Measurements from ENCODE around the gene ZSWIM5. TPM values are rescaled to one million over a fixed set of nuclear protein-coding genes. Genes with fewer than 3 reads are reported as not detected.

The ZSWIM5 gene
- total and polyA plus RNA-seq, 9 of the 15 experiments (the other 6 are each of a cell fraction or from before 2014, with no cell fraction given): under 0.01 to 0.07 (median 0.03) TPM; not detected in 3

- no peak for ATAC-seq
- H3K4me1 ChIP-seq (replicated peaks in 1 of 2; ENCODE audit: control insufficient read depth in 2 of 2, insufficient read depth in 2 of 2, low read length in 2 of 2): no peaks in the 10 kb centered on the region
- H3K9me3 ChIP-seq (replicated peaks; ENCODE audit: control insufficient read depth, insufficient read depth, low read depth, low read length): no peaks in the 10 kb centered on the region
- H3K4me3 ChIP-seq: no peak overlapping the region
- ChIA-PET CTCF (ENCODE audit: low intra/inter-chr PET ratio) (no interaction called here), POLR2A (interaction anchor here (1.9 kb wide), 1 partner anchor 19 kb away, joined by 4 read pairs; no protein-coding TSS in a partner anchor)
- H3K9me1 ChIP-seq (ENCODE audit: control insufficient read depth, insufficient read depth, low read length): no peaks in the 10 kb centered on the region
- 0% methylated on average over 2 of the region's 2 CpGs for WGBS (ENCODE audit: insufficient coverage, low coverage, missing lambda C conversion rate)
- no peaks in the 10 kb centered on the region for H3K27me3 ChIP-seq (ENCODE audit: control insufficient read depth in 2 of 2, insufficient read depth in 2 of 2, low read length in 2 of 2)
- DNase-seq (ENCODE audit: extremely low read depth in 1 of 4, low spot score in 3 of 4): no peak
- no peaks in the 10 kb centered on the region for H3K79me2 ChIP-seq (ENCODE audit: control insufficient read depth, insufficient read depth, low read length)
- in situ Hi-C loops (cut with MboI) (loop anchor here (10.0 kb wide), 1 partner anchor 517 kb away; no protein-coding TSS in a partner anchor), intact Hi-C loops (cut with micrococcal nuclease) (no loop called here)
- no peak overlapping the region for H3K4me2 ChIP-seq (ENCODE audit: insufficient read depth, low read length)
- H2AFZ ChIP-seq (ENCODE audit: low read depth, low read length): no peak overlapping the region
- peak; percentile 77 for TF ChIP-seq ZNF146 (CRISPR knock-in tag; IDR thresholded peaks at IDR 0.05; ENCODE audit: unreplicated experiment)
- TF ChIP-seq RBM22 (IDR thresholded peaks at IDR 0.05; ENCODE audit: low read depth, low read length, poor library complexity, severe bottlenecking): no peak
- BruUV-seq (replicated peaks): no TSS peak
- no peaks in the 10 kb centered on the region for H4K20me1 ChIP-seq (replicated peaks; ENCODE audit: control insufficient read depth, insufficient read depth, low read length)
- no peaks in the 10 kb centered on the region for H3K36me3 ChIP-seq (ENCODE audit: control insufficient read depth, insufficient read depth, low read length)
- H3K27ac ChIP-seq (ENCODE audit: extremely low read depth, low read depth, low read length): no peak overlapping the region
- H3K9ac ChIP-seq (ENCODE audit: insufficient read depth in 1 of 2, low read depth in 2 of 2, low read length in 2 of 2): no peak overlapping the region
- no peak for FAIRE-seq
These were observed 134.8 kb downstream of the ZSWIM5 start for GRCh38 chr1:45071567-45071966.

- Histone ChIP-seq H3K4me2 (ENCODE audit: insufficient read depth, low read length) (no peak overlapping the region), H3K27ac (ENCODE audit: extremely low read depth, low read depth, low read length) (no peak overlapping the region), H3K4me1 (replicated peaks in 1 of 2; ENCODE audit: control insufficient read depth in 2 of 2, insufficient read depth in 2 of 2, low read length in 2 of 2) (no peaks in the 10 kb centered on the region), H3K9ac (ENCODE audit: insufficient read depth in 1 of 2, low read depth in 2 of 2, low read length in 2 of 2) (no peak overlapping the region), H4K20me1 (replicated peaks; ENCODE audit: control insufficient read depth, insufficient read depth, low read length) (no peaks in the 10 kb centered on the region), H3K36me3 (ENCODE audit: control insufficient read depth, insufficient read depth, low read length) (no peaks in the 10 kb centered on the region), H3K9me1 (ENCODE audit: control insufficient read depth, insufficient read depth, low read length) (no peaks in the 10 kb centered on the region), H2AFZ (ENCODE audit: low read depth, low read length) (no peak overlapping the region), H3K4me3 (no peak overlapping the region), H3K9me3 (replicated peaks; ENCODE audit: control insufficient read depth, insufficient read depth, low read depth, low read length) (no peaks in the 10 kb centered on the region), H3K79me2 (ENCODE audit: control insufficient read depth, insufficient read depth, low read length) (no peaks in the 10 kb centered on the region), H3K27me3 (ENCODE audit: control insufficient read depth in 2 of 2, insufficient read depth in 2 of 2, low read length in 2 of 2) (no peaks in the 10 kb centered on the region)
- in situ Hi-C loops (cut with MboI): no loop called here
- no TSS peak for BruUV-seq (replicated peaks)
- ChIA-PET CTCF (ENCODE audit: low intra/inter-chr PET ratio) (no interaction called here), POLR2A (no interaction called here)
- DNase-seq (ENCODE audit: extremely low read depth in 1 of 4, low spot score in 3 of 4) (no peak), ATAC-seq (no peak), FAIRE-seq (no peak)
- intact Hi-C loops (cut with micrococcal nuclease): no loop called here
- WGBS (ENCODE audit: insufficient coverage, low coverage, missing lambda C conversion rate): 8% methylated on average over 2 of the region's 2 CpGs
- TF ChIP-seq TEAD4 (IDR thresholded peaks at IDR 0.05; ENCODE audit: low read length) (no peak), TEAD4 (CRISPR knock-in tag; IDR thresholded peaks at IDR 0.05; ENCODE audit: borderline replicate concordance) (no peak), ESRRB (CRISPR knock-in tag; IDR thresholded peaks at IDR 0.05; ENCODE audit: borderline replicate concordance) (no peak), ARHGAP35 (IDR thresholded peaks at IDR 0.05; ENCODE audit: partially characterized antibody) (no peak), HNRNPK (IDR thresholded peaks at IDR 0.05; ENCODE audit: low read depth, low read length, poor library complexity, severe bottlenecking) (no peak), SMAD3 (CRISPR knock-in tag; conservative IDR thresholded peaks at IDR 0.05) (no peak), ZBTB5 (IDR thresholded peaks at IDR 0.05) (no peak), ZBTB33 (CRISPR knock-in tag; IDR thresholded peaks at IDR 0.05) (no peak), HES1 (IDR thresholded peaks at IDR 0.05; ENCODE audit: low read depth) (no peak)
These were observed 138.6 kb downstream of the ZSWIM5 start for GRCh38 chr1:45067806-45068205.
